ENCODE results near the gene RORC. TPM values are rescaled to one million over a fixed set of nuclear protein-coding genes. Genes with fewer than 3 reads are reported as not detected.

Gene RORC
- total RNA-seq, 2 donors from 2014 or later = 9.1 to 10.3 TPM

GRCh38 chr1:151830055-151830454, 1.5 kb downstream of the RORC start:
- no peak for TF ChIP-seq CTCF (IDR thresholded peaks at IDR 0.05)
- H3K27ac ChIP-seq = no peak overlapping the region
- H3K9me3 ChIP-seq = no peaks in the 10 kb centered on the region
- DNase-seq (ENCODE audit: low spot score) = no peak
- peaks cover 0 to 32% of the 10 kb centered on the region in 2 donors for H3K4me1 ChIP-seq
- H3K36me3 ChIP-seq = no peaks in the 10 kb centered on the region
- no peaks in the 10 kb centered on the region for H3K27me3 ChIP-seq
- H3K4me3 ChIP-seq = no peak overlapping the region

- TF ChIP-seq CTCF (IDR thresholded peaks at IDR 0.05) = no peak
- Histone ChIP-seq H3K9me3 (no peaks in the 10 kb centered on the region), H3K27ac (no peak overlapping the region), H3K4me3 (no peak overlapping the region), H3K36me3 (no peaks in the 10 kb centered on the region), H3K4me1 (peaks cover 0 to 32% of the 10 kb centered on the region in 2 donors), H3K27me3 (no peaks in the 10 kb centered on the region)
- no peak for DNase-seq (ENCODE audit: low spot score)
These were observed 2.1 kb downstream of the RORC start for GRCh38 chr1:151829352-151830046.

GRCh38 chr1:151828921-151829320, 2.7 kb downstream of the RORC start:
- H3K4me3 ChIP-seq = no peak overlapping the region
- no peak for DNase-seq (ENCODE audit: low spot score)

GRCh38 chr1:151827853-151828252, 3.7 kb downstream of the RORC start:
- H3K4me1 ChIP-seq = peaks cover 0 to 29% of the 10 kb centered on the region in 2 donors
- H3K36me3 ChIP-seq = no peaks in the 10 kb centered on the region
- H3K4me3 ChIP-seq = no peak overlapping the region
- no peaks in the 10 kb centered on the region for H3K9me3 ChIP-seq
- no peak for TF ChIP-seq CTCF (IDR thresholded peaks at IDR 0.05)
- H3K27me3 ChIP-seq = no peaks in the 10 kb centered on the region
- no peak for DNase-seq (ENCODE audit: low spot score)
- no peak overlapping the region for H3K27ac ChIP-seq

More at GRCh38 chr1:151828921-151829320, 2.7 kb downstream of the RORC start:
- no peaks in the 10 kb centered on the region for H3K36me3 ChIP-seq
- no peaks in the 10 kb centered on the region for H3K27me3 ChIP-seq
- no peak overlapping the region for H3K27ac ChIP-seq
- no peak for TF ChIP-seq CTCF (IDR thresholded peaks at IDR 0.05)
- H3K9me3 ChIP-seq = no peaks in the 10 kb centered on the region
- H3K4me1 ChIP-seq = peaks cover 0 to 32% of the 10 kb centered on the region in 2 donors

GRCh38 chr1:151825751-151826660, 5.6 kb downstream of the RORC start:
- no peak for DNase-seq (ENCODE audit: low spot score)
- TF ChIP-seq CTCF (IDR thresholded peaks at IDR 0.05) = no peak
- no peak overlapping the region for H3K4me3 ChIP-seq

More at GRCh38 chr1:151825751-151826660, 5.6 kb downstream of the RORC start:
- Histone ChIP-seq H3K27me3 (no peaks in the 10 kb centered on the region), H3K27ac (no peak overlapping the region), H3K4me1 (peaks cover 0 to 23% of the 10 kb centered on the region in 2 donors), H3K36me3 (no peaks in the 10 kb centered on the region), H3K9me3 (no peaks in the 10 kb centered on the region)

Data from right atrium auricular region (tissue), 2 donors.